Psoas muscle (tissue), 8 donors: ENCODE measurements around the gene PRKCH. TPM values are rescaled to one million over a fixed set of nuclear protein-coding genes. Genes with fewer than 3 reads are reported as not detected.

ENCODE experiments used
- ATAC-seq, 4 donors: fragments of 200-7000 bp; cut with Tn5 transposase; one replicate each; pipeline ENCODE4 v1.9.1; 2020; ENCODE audit warnings: moderate library complexity in 3 of 4, mild to moderate bottlenecking in 2 of 4
- DNase-seq, 2 donors: peaks; one replicate each; pipeline ENCODE4 v3.0.0-alpha.2; 2020
- H3K27ac ChIP-seq: fragments of 200-600 bp; one replicate; pipeline ENCODE4 v1.8.0; 2022
- H3K27me3 ChIP-seq, 3 donors: fragments of 200-600 bp in 1 of 3; one replicate each; pipeline versions ENCODE4 v1.6.1 to v1.8.0; 2013 to 2022; ENCODE audit warnings: low read length in 2 of 3, mild to moderate bottlenecking in 2 of 3, moderate library complexity in 1 of 3; ENCODE audit not compliant: insufficient read depth in 3 of 3
- H3K36me3 ChIP-seq, 2 donors: fragments of 200-600 bp in 1 of 2; one replicate each; pipeline versions ENCODE4 v1.6.1 to v1.8.0; 2013 to 2022; ENCODE audit warnings: low read depth in 1 of 2, mild to moderate bottlenecking in 1 of 2, moderate library complexity in 1 of 2; ENCODE audit not compliant: insufficient read depth in 1 of 2
- H3K4me1 ChIP-seq: fragments of 200-600 bp; one replicate; pipeline ENCODE4 v1.8.0; 2022
- H3K4me3 ChIP-seq: fragments of 200-600 bp; one replicate; pipeline ENCODE4 v1.8.0; 2022; ENCODE audit warnings: mild to moderate bottlenecking
- H3K9me3 ChIP-seq: fragments of 200-600 bp; one replicate; pipeline ENCODE4 v1.8.0; 2022
- CTCF ChIP-seq: fragments of 200-600 bp; IDR thresholded peaks from one replicate; pipeline ENCODE4 v1.8.0; 2022; ENCODE audit warnings: antibody characterized with exemption
- WGBS, 3 donors: extraction: QIAGEN DNeasy Blood & Tissue Kit; methylation state at CpG; one replicate each; pipeline versions ENCODE4 v1.1.6 to v1.1.7; 2013; 5-methylcytosine and 5-hydroxymethylcytosine counted together
- intact Hi-C, 2 donors: fragments of 100-400 bp; cut with DNase I; formaldehyde crosslinking; loops; one replicate each; pipeline versions ENCODE4 v1.11.0 to v1.14.2; 2022
- polyA plus RNA-seq, 3 donors: library from polyadenylated mRNA; stranded (reverse); fragments of 200-250 nt; gene quantifications; one replicate each; pipeline ENCODE4 v1.2.3, GENCODE V29; 2013
- total RNA-seq, 4 donors: library from RNA; stranded (reverse); fragmentation: NEBNext Ultra II Directional in 2 of 4; extraction: Animal tissue kit (Norgen Biotek cat#: 25700) in 2 of 4; gene quantifications; one replicate each; pipeline versions ENCODE4 v1.2.1 to v1.2.4, GENCODE V29; 2021 to 2023
- donor health status: healthy with polysubstance abuse.
- donor health status: DM: no; HTN: no; CAD: no; lungs with moderate emphysema.
- donor health status: Bipolar disorder and iron deficiency.
- donor health status: healthy.
- donor health status: DM: yes; HTN: yes; CAD: no.
- donor health status: DM: no; HTN: no; CAD: no.
- donor health status: DM: no; HTN: no; CAD: no.
- donor health status: DM: yes; HTN: yes; CAD: no.

Gene PRKCH
- total and polyA plus RNA-seq, 7 donors, result 5.9 to 17.9 (median 11.1) TPM

GRCh38 chr14:61493239-61493638 is 171.9 kb downstream of the PRKCH start:
- 60 to 66% (median 64%) methylated on average over 3 of the region's 3 CpGs for WGBS, 3 donors
- Histone ChIP-seq H3K9me3 (no peaks in the 10 kb centered on the region), H3K4me3 (no peak overlapping the region), H3K36me3 (no peaks in the 10 kb centered on the region), H3K4me1 (peaks cover 11% of the 10 kb centered on the region), H3K27me3 (no peaks in the 10 kb centered on the region), H3K27ac (no peak overlapping the region)
- intact Hi-C loops, result no loop called here
- no peak for TF ChIP-seq CTCF
- no peak for DNase-seq
- no peak for ATAC-seq

DNA sequence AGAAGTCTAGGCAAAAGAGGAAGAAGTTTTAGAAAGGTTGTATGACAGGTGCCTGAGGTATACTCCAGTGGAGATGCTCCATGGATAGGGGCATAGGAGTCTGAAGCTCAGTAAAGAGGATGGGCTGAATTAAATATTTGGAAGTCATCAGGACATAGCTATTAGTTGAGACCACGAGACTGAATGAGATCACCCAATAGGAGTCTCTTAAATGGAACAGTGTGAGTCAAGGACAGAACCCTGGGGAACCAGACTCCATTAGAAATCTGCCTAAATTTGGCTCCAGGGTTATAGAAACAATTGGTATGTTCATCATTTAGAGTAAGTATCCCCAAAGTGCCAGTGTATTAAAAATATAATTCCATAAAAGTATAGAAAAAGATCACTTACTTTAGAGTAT is 172.6 kb downstream of the PRKCH start:
- 36 to 44% (median 44%) methylated on average over 1 of the region's 1 CpG for WGBS, 3 donors
- intact Hi-C loops, result no loop called here

GRCh38 chr14:61495809-61496208 is 174.4 kb downstream of the PRKCH start:
- Histone ChIP-seq H3K36me3 (no peaks in the 10 kb centered on the region), H3K4me3 (no peak overlapping the region), H3K9me3 (no peaks in the 10 kb centered on the region), H3K27ac (no peak overlapping the region), H3K27me3 (no peaks in the 10 kb centered on the region), H3K4me1 (peaks cover 9% of the 10 kb centered on the region)
- WGBS, 3 donors, result 96 to 99% (median 97%) methylated on average over 5 of the region's 5 CpGs
- DNase-seq (no peak), ATAC-seq (no peak)
- no peak for TF ChIP-seq CTCF
- intact Hi-C loops, result no loop called here

More for the DNA sequence above, 172.6 kb downstream of the PRKCH start:
- H3K9me3 ChIP-seq, result no peaks in the 10 kb centered on the region
- no peak for DNase-seq
- H3K4me3 ChIP-seq, result no peak overlapping the region
- H3K27me3 ChIP-seq, result no peaks in the 10 kb centered on the region
- no peak for TF ChIP-seq CTCF
- no peak for ATAC-seq
- H3K27ac ChIP-seq, result no peak overlapping the region
- H3K36me3 ChIP-seq, result no peaks in the 10 kb centered on the region
- H3K4me1 ChIP-seq, result peaks cover 9% of the 10 kb centered on the region

GRCh38 chr14:61498303-61498702 is 176.9 kb downstream of the PRKCH start:
- no peaks in the 10 kb centered on the region for H3K27me3 ChIP-seq
- intact Hi-C loops, result no loop called here
- ATAC-seq (peak in 2 of 4 donors; percentile 15 to 37), DNase-seq (no peak)
- H3K27ac ChIP-seq, result peak overlapping the region; percentile 1
- no peaks in the 10 kb centered on the region for H3K9me3 ChIP-seq
- no peak for TF ChIP-seq CTCF
- H3K4me1 ChIP-seq, result peaks cover 9% of the 10 kb centered on the region
- no peaks in the 10 kb centered on the region for H3K36me3 ChIP-seq
- WGBS, 3 donors, result 25 to 28% (median 26%) methylated on average over 3 of the region's 3 CpGs
- H3K4me3 ChIP-seq, result no peak overlapping the region

DNA sequence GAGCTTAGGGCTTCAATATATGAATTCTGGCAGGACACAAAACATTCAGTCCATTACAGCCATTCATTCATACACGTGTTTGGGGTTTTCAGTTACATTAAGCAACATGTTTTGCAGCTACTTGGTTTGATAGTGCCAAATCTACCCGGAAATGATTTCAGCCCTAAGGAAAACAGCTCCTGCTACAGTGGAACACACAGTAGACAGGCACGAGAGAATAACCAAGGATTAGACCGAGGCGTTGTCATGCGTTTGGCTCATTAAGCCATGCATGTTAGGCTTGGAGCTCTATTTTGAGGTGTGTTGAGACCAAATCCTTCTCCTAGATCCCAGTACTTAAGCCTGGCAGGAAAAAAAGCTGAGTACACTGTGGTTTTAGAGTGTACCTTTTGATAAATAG is 177.4 kb downstream of the PRKCH start:
- Histone ChIP-seq H3K36me3 (no peaks in the 10 kb centered on the region), H3K27me3 (no peaks in the 10 kb centered on the region), H3K4me3 (no peak overlapping the region), H3K27ac (peak overlapping the region; percentile 1), H3K4me1 (peaks cover 9% of the 10 kb centered on the region), H3K9me3 (no peaks in the 10 kb centered on the region)
- 20 to 27% (median 25%) methylated on average over 6 of the region's 6 CpGs for WGBS, 3 donors
- no peak for TF ChIP-seq CTCF
- intact Hi-C loops, result no loop called here
- peak; percentile 56 to 63 (median 61) for ATAC-seq
- no peak for DNase-seq
